PC-3 (cell line): Measurements from ENCODE around the gene RAX. TPM values are rescaled to one million over a fixed set of nuclear protein-coding genes. Genes with fewer than 3 reads are reported as not detected.

Experiments
- ATAC-seq: fragments of 200-7000 bp; cut with Tn5 transposase; 2 replicates; pipeline ENCODE4 v1.9.1; 2020; ENCODE audit warnings: mild to moderate bottlenecking, moderate library complexity
- BruUV-seq: library from RNA; stranded (reverse); fragments of 400-500 nt; replicated peaks from 2 replicates; lab custom pipeline; 2021; lab: Mats Ljungman, UMichigan
- CTCF ChIA-PET: fragments of 300-600 bp; sonication (Branson Sonifier 250); formaldehyde crosslinking; loops from one replicate; lab custom pipeline; 2022; ENCODE audit warnings: antibody characterized with exemption; lab: Charles Lee
- POLR2A ChIA-PET: fragments of 300-600 bp; sonication (Branson Sonifier 250); formaldehyde crosslinking; loops from one replicate; lab custom pipeline; 2022; ENCODE audit warnings: antibody characterized with exemption; ENCODE audit not compliant: unreplicated experiment; lab: Charles Lee
- DNase-seq: peaks from one replicate; pipeline ENCODE4 v3.0.0-alpha.2; 2015
- H2AFZ ChIP-seq: fragments of 300-600 bp; sonication (generic); 2 replicates; pipeline ENCODE4 v1.6.0; 2016; ENCODE audit warnings: antibody characterized with exemption, low read length
- H3F3A ChIP-seq: fragments of 300-600 bp; sonication (generic); one replicate; pipeline ENCODE4 v1.6.0; 2017; ENCODE audit warnings: antibody characterized with exemption, low read length, control low read depth, mild to moderate bottlenecking; ENCODE audit not compliant: unreplicated experiment
- H3K27ac ChIP-seq: fragments of 300-600 bp; sonication (generic); 2 replicates; pipeline ENCODE4 v1.5.1; 2016; ENCODE audit warnings: mild to moderate bottlenecking, low read length
- H3K27me3 ChIP-seq: fragments of 300-600 bp; sonication (generic); 2 replicates; pipeline ENCODE4 v1.6.1; 2016; ENCODE audit warnings: low read length, mixed read lengths
- H3K36me3 ChIP-seq: fragments of 300-600 bp; sonication (generic); 2 replicates; pipeline ENCODE4 v1.6.1; 2016; ENCODE audit warnings: low read depth, mixed run types, low read length, mixed read lengths
- H3K4me1 ChIP-seq: fragments of 300-600 bp; sonication (generic); 2 replicates; pipeline ENCODE4 v1.5.1; 2016; ENCODE audit warnings: low read length; ENCODE audit not compliant: insufficient read depth
- H3K4me2 ChIP-seq: fragments of 300-600 bp; sonication (generic); 2 replicates; pipeline ENCODE4 v1.6.0; 2016; ENCODE audit warnings: low read length
- H3K4me3 ChIP-seq: fragments of 300-600 bp; sonication (generic); 2 replicates; pipeline ENCODE4 v1.5.1; 2016; ENCODE audit warnings: mild to moderate bottlenecking, low read length, mixed read lengths
- H3K79me2 ChIP-seq: fragments of 300-600 bp; sonication (generic); 2 replicates; pipeline ENCODE4 v1.6.1; 2017; ENCODE audit warnings: low read length, mixed read lengths
- H3K9ac ChIP-seq: fragments of 300-600 bp; sonication (generic); 2 replicates; pipeline ENCODE4 v1.6.0; 2016; ENCODE audit warnings: mild to moderate bottlenecking, low read length
- H3K9me2 ChIP-seq: fragments of 300-600 bp; sonication (generic); replicated peaks from 2 replicates; pipeline ENCODE4 v1.6.1; 2016; ENCODE audit warnings: mixed run types, low read length, mixed read lengths
- H3K9me3 ChIP-seq: fragments of 300-600 bp; sonication (generic); 2 replicates; pipeline ENCODE4 v1.6.1; 2016; ENCODE audit warnings: low read length, mixed read lengths
- H4K20me1 ChIP-seq: fragments of 300-600 bp; sonication (generic); 2 replicates; pipeline ENCODE4 v1.6.1; 2016; ENCODE audit warnings: low read length, mixed read lengths
- EZH2 ChIP-seq: fragments of 300-600 bp; sonication (generic); IDR thresholded peaks from one replicate; pipeline ENCODE4 v1.6.1; 2017; ENCODE audit warnings: antibody characterized with exemption, mild to moderate bottlenecking, low read length; ENCODE audit not compliant: unreplicated experiment
- EZH2phosphoT487 ChIP-seq: fragments of 300-600 bp; sonication (generic); IDR thresholded peaks from 2 replicates; pipeline ENCODE4 v1.6.1; 2018; ENCODE audit warnings: mild to moderate bottlenecking, antibody characterized with exemption, low read length, borderline replicate concordance
- intact Hi-C: fragments of 100-400 bp; cut with micrococcal nuclease; formaldehyde crosslinking; loops from 2 replicates; pipeline ENCODE4 v1.9.0; 2023
- total RNA-seq: library from RNA; depleted of rRNA; stranded (reverse); fragments of >200 nt; gene quantifications from 2 replicates; pipeline ENCODE4 v1.2.3, GENCODE V29; 2014
- TF ChIP-seq, protein P1 (sequence below): fragments of 300-600 bp; sonication (generic); conservative IDR thresholded peaks from 2 replicates; pipeline ENCODE4 v1.5.1; 2017; ENCODE audit warnings: antibody characterized with exemption, low read depth, mild to moderate bottlenecking, low read length

The RAX gene
- total RNA-seq, 1 experiment from 2014 or later = not detected

DNA sequence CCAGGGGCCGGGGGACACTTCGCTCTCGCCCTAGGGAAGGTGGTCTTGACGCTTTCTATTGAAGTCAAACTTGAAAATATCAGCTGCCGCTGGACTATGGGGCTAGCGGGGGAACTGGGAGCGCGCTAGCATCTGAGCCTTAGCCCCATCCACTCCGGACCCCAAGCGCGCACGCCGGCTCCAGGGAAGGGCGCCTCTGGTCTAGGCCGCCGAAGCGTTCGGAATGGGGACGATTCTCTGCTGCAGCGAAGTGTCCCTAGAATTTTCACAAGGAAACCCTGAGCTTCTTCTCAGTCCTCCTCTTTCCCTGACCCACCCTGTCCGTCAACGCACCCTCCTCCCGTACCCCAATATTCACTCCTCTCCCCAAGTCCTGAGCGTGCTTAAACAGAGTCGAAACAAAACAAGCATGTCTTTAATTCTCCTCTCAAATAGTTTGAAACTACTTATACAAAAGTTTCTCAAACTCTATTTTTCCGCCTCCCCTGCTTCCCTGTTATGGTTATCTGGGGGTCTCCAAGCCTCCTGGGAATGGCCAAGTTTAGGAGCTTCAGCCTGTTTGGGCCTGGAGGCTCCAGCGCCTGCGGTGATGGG is 5.0 kb downstream of the RAX start:
- H3K4me3 ChIP-seq = peak overlapping the region; percentile 59
- no peaks in the 10 kb centered on the region for H4K20me1 ChIP-seq
- no peaks in the 10 kb centered on the region for H3F3A ChIP-seq
- intact Hi-C loops = loop anchor here (5.0 kb wide), 1 partner anchor 134 kb away; no protein-coding TSS in a partner anchor
- peak overlapping the region; percentile 81 for H3K4me2 ChIP-seq
- CTCF ChIA-PET = interaction anchor here (0.5 kb wide), 1 partner anchor 87 kb away, joined by 3 read pairs; no protein-coding TSS in a partner anchor
- no peak for DNase-seq
- BruUV-seq = no TSS peak
- H3K9me3 ChIP-seq = no peaks in the 10 kb centered on the region
- no peak overlapping the region for H3K9ac ChIP-seq
- H3K79me2 ChIP-seq = no peaks in the 10 kb centered on the region
- no peak for ATAC-seq
- peaks cover 7% of the 10 kb centered on the region for H3K4me1 ChIP-seq
- peak overlapping the region; percentile 80 for H2AFZ ChIP-seq
- no peaks in the 10 kb centered on the region for H3K36me3 ChIP-seq
- H3K27me3 ChIP-seq = peaks cover 71% of the 10 kb centered on the region
- TF ChIP-seq, protein P1, sequence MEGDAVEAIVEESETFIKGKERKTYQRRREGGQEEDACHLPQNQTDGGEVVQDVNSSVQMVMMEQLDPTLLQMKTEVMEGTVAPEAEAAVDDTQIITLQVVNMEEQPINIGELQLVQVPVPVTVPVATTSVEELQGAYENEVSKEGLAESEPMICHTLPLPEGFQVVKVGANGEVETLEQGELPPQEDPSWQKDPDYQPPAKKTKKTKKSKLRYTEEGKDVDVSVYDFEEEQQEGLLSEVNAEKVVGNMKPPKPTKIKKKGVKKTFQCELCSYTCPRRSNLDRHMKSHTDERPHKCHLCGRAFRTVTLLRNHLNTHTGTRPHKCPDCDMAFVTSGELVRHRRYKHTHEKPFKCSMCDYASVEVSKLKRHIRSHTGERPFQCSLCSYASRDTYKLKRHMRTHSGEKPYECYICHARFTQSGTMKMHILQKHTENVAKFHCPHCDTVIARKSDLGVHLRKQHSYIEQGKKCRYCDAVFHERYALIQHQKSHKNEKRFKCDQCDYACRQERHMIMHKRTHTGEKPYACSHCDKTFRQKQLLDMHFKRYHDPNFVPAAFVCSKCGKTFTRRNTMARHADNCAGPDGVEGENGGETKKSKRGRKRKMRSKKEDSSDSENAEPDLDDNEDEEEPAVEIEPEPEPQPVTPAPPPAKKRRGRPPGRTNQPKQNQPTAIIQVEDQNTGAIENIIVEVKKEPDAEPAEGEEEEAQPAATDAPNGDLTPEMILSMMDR = no peak
- TF ChIP-seq EZH2 (no peak), EZH2phosphoT487 (no peak)
- POLR2A ChIA-PET = no interaction called here
- H3K9me2 ChIP-seq = no peaks in the 10 kb centered on the region
- H3K27ac ChIP-seq = no peak overlapping the region

GRCh38 chr18:59267503-59268126 is 5.6 kb downstream of the RAX start:
- H3K9me3 ChIP-seq = no peaks in the 10 kb centered on the region
- no peaks in the 10 kb centered on the region for H3F3A ChIP-seq
- no TSS peak for BruUV-seq
- no peak overlapping the region for H2AFZ ChIP-seq
- no peak overlapping the region for H3K4me3 ChIP-seq
- H3K27ac ChIP-seq = no peak overlapping the region
- no peak overlapping the region for H3K9ac ChIP-seq
- H4K20me1 ChIP-seq = no peaks in the 10 kb centered on the region
- ATAC-seq (no peak), DNase-seq (no peak)
- TF ChIP-seq EZH2 (no peak), EZH2phosphoT487 (no peak)
- TF ChIP-seq, protein P1 = no peak
- no peak overlapping the region for H3K4me2 ChIP-seq
- no peaks in the 10 kb centered on the region for H3K9me2 ChIP-seq
- H3K79me2 ChIP-seq = no peaks in the 10 kb centered on the region
- no peaks in the 10 kb centered on the region for H3K36me3 ChIP-seq
- peaks cover 9% of the 10 kb centered on the region for H3K4me1 ChIP-seq
- CTCF ChIA-PET = interaction anchor here (0.5 kb wide), 1 partner anchor 87 kb away, joined by 3 read pairs; no protein-coding TSS in a partner anchor
- intact Hi-C loops = loop anchor here (5.0 kb wide), 1 partner anchor 135 kb away; no protein-coding TSS in a partner anchor
- peaks cover 71% of the 10 kb centered on the region for H3K27me3 ChIP-seq
- POLR2A ChIA-PET = no interaction called here
